Neuronal stem cell (in vitro differentiated cells): ENCODE measurements around the gene GGPS1. TPM values are rescaled to one million over a fixed set of nuclear protein-coding genes. Genes with fewer than 3 reads are reported as not detected.
"Not testable (repeated sequence)": the region's sequence is repeated elsewhere in the genome, so short reads cannot be mapped to it uniquely, and the experiment has no call there.

Experiments
- DNase-seq: peaks from one replicate; pipeline ENCODE4 v3.0.0-alpha.2; 2013; ENCODE audit warnings: low spot score
- H2AFZ ChIP-seq: one replicate; pipeline ENCODE4 v1.6.1; 2013; ENCODE audit warnings: mild to moderate bottlenecking, low read length, inconsistent platforms
- H2AK5ac ChIP-seq: 2 replicates; pipeline ENCODE4 v1.6.1; 2013; ENCODE audit warnings: low read depth, mild to moderate bottlenecking, inconsistent platforms, low read length, moderate library complexity, mixed read lengths
- H2BK120ac ChIP-seq: 2 replicates; pipeline ENCODE4 v1.6.1; 2013; ENCODE audit warnings: low read depth, mild to moderate bottlenecking, inconsistent platforms, low read length, moderate library complexity, mixed read lengths
- H2BK12ac ChIP-seq: one replicate; pipeline ENCODE4 v1.6.1; 2013; ENCODE audit warnings: low read length, inconsistent platforms
- H2BK15ac ChIP-seq: 2 replicates; pipeline ENCODE4 v1.6.1; 2013; ENCODE audit warnings: mild to moderate bottlenecking, low read length, inconsistent platforms, mixed read lengths
- H2BK5ac ChIP-seq: one replicate; pipeline ENCODE4 v1.6.1; 2013; ENCODE audit warnings: inconsistent platforms, mild to moderate bottlenecking, low read length, moderate library complexity
- H3K14ac ChIP-seq: one replicate; pipeline ENCODE4 v1.6.1; 2013; ENCODE audit warnings: low read length, inconsistent platforms
- H3K18ac ChIP-seq: 2 replicates; pipeline ENCODE4 v1.6.1; 2013; ENCODE audit warnings: low read length, inconsistent platforms
- H3K23ac ChIP-seq: 2 replicates; pipeline ENCODE4 v1.6.1; 2013; ENCODE audit warnings: low read depth, mild to moderate bottlenecking, mixed read lengths, low read length, inconsistent platforms; ENCODE audit not compliant: poor library complexity
- H3K27ac ChIP-seq: replicated peaks from 3 replicates; pipeline ENCODE4 v1.5.1; 2013; ENCODE audit warnings: low read length, inconsistent platforms
- H3K27me3 ChIP-seq, 3 experiments: 2 replicates each; pipeline ENCODE4 v1.6.1; 2013; ENCODE audit warnings: low read length in 3 of 3, mild to moderate bottlenecking in 2 of 3, inconsistent platforms in 1 of 3, low read depth in 1 of 3, mixed read lengths in 1 of 3, moderate library complexity in 1 of 3; ENCODE audit not compliant: control insufficient read depth in 3 of 3, insufficient read depth in 3 of 3
- H3K36me3 ChIP-seq, 2 donors: replicated peaks in 1 of 2; 2 replicates each; pipeline ENCODE4 v1.6.1; 2013; ENCODE audit warnings: low read length in 2 of 2; ENCODE audit not compliant: control insufficient read depth in 2 of 2, insufficient read depth in 2 of 2
- H3K4ac ChIP-seq: 2 replicates; pipeline ENCODE4 v1.6.1; 2013; ENCODE audit warnings: inconsistent platforms, mild to moderate bottlenecking, low read length, moderate library complexity
- H3K4me1 ChIP-seq, 2 donors: 1 replicate in 1 of 2; 2 replicates in 1 of 2; pipeline ENCODE4 v1.6.1; 2013; ENCODE audit warnings: low read length in 2 of 2, low read depth in 1 of 2; ENCODE audit not compliant: control insufficient read depth in 2 of 2, insufficient read depth in 1 of 2
- H3K4me2 ChIP-seq: one replicate; pipeline ENCODE4 v1.6.1; 2013; ENCODE audit warnings: mild to moderate bottlenecking, low read length, inconsistent platforms; ENCODE audit not compliant: insufficient read depth, poor library complexity, severe bottlenecking
- H3K4me3 ChIP-seq, 2 donors: 2 replicates each; pipeline ENCODE4 v1.5.1; 2013; ENCODE audit warnings: low read length in 2 of 2, mild to moderate bottlenecking in 2 of 2, inconsistent platforms in 1 of 2, moderate library complexity in 1 of 2
- H3K79me1 ChIP-seq: one replicate; pipeline ENCODE4 v1.6.1; 2013; ENCODE audit warnings: low read depth, mild to moderate bottlenecking, inconsistent platforms, low read length, moderate library complexity
- H3K9ac ChIP-seq: one replicate; pipeline ENCODE4 v1.6.1; 2013; ENCODE audit warnings: mild to moderate bottlenecking, low read depth, low read length, inconsistent platforms; ENCODE audit not compliant: poor library complexity
- H3K9me3 ChIP-seq, 2 donors: replicated peaks in 1 of 2; 2 replicates each; pipeline versions ENCODE3 to v1.6.1; 2013; ENCODE audit warnings: low read length in 2 of 2, mild to moderate bottlenecking in 2 of 2, inconsistent platforms in 1 of 2, low read depth in 1 of 2, mixed read lengths in 1 of 2, moderate library complexity in 1 of 2; ENCODE audit not compliant: control insufficient read depth in 2 of 2, insufficient read depth in 1 of 2
- H4K8ac ChIP-seq: one replicate; pipeline ENCODE4 v1.6.1; 2013; ENCODE audit warnings: low read depth, mild to moderate bottlenecking, inconsistent platforms, low read length, moderate library complexity
- H4K91ac ChIP-seq: one replicate; pipeline ENCODE4 v1.6.1; 2013; ENCODE audit warnings: low read length, low read depth, mild to moderate bottlenecking, inconsistent platforms; ENCODE audit not compliant: poor library complexity
- WGBS, 2 donors: extraction: QIAGEN DNeasy Blood & Tissue Kit; methylation state at CpG; one replicate each; pipeline ENCODE4 v1.1.7; 2013; ENCODE audit warnings: missing lambda C conversion rate in 2 of 2, mixed read lengths in 1 of 2; ENCODE audit not compliant: insufficient read length in 2 of 2, insufficient replicate concordance in 1 of 2; ENCODE audit errors: extremely low coverage in 2 of 2; 5-methylcytosine and 5-hydroxymethylcytosine counted together
- small RNA-seq: library from polyadenylated mRNA; stranded (forward); fragments of <200 nt; extraction: miRNeasy Mini kit (QIAGEN cat#:217004); gene quantifications from one replicate; pipeline ENCODE3, GENCODE V24; 2013; ENCODE audit not compliant: insufficient read depth

Gene GGPS1

DNA sequence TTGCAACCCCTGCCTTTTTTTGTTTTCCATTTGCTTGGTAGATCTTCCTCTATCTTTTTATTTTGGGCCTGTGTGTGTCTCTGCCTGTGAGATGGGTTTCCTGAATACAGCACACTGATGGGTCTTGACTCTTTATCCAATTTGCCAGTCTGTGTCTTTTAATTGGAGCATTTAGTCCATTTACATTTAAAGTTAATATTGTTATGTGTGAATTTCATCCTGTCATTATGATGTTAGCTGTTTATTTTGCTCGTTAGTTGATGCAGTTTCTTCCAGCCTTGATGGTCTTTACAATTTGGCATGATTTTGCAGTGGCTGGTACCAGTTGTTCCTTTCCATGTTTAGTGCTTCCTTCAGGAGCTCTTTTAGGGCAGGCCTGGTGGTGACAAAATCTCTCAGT, 57.3 kb downstream of the GGPS1 start:
- H2BK12ac ChIP-seq, H3K4me2 ChIP-seq, H2BK15ac ChIP-seq, H3K9ac ChIP-seq, H3K27me3 ChIP-seq, H2AK5ac ChIP-seq, H3K79me1 ChIP-seq, H3K14ac ChIP-seq, H3K4me1 ChIP-seq, H4K8ac ChIP-seq, H3K27ac ChIP-seq, H2BK120ac ChIP-seq, DNase-seq, H3K4ac ChIP-seq, H2AFZ ChIP-seq, H3K23ac ChIP-seq, H3K18ac ChIP-seq, H2BK5ac ChIP-seq, H3K4me3 ChIP-seq, H4K91ac ChIP-seq: not testable (repeated sequence)
- peaks cover 4 to 14% of the 10 kb centered on the region in 2 donors for H3K36me3 ChIP-seq
- no CpG with 5 or more reads among the region's 1 CpG for WGBS, 2 donors
- H3K9me3 ChIP-seq = peaks cover 4 to 14% of the 10 kb centered on the region in 2 donors

DNA sequence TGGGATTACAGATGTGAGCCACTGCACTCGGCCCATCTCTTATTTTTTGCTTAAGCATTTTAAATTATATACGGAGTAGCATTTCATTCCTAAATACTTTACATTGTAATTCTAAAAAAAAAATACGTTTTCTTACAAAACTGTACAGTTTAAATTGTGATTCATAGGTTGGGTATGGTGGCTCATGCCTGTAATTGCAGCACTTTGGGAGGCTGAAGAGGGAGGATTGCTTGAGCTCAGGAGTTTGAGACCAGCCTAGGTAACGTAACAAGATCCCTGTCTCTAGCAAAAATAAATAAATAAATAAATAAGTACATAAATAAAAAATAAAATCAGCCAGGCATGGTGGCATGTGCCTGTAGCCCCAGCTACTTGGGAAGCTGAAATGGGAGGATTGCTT, 63.5 kb downstream of the GGPS1 start:
- no peak overlapping the region for H3K4me3 ChIP-seq
- H2BK12ac ChIP-seq = no peak overlapping the region
- H3K18ac ChIP-seq = no peak overlapping the region
- H3K23ac ChIP-seq = no peak overlapping the region
- no peak overlapping the region for H2AFZ ChIP-seq
- H3K9ac ChIP-seq = no peak overlapping the region
- peaks cover 4 to 14% of the 10 kb centered on the region in 2 donors for H3K9me3 ChIP-seq
- H3K36me3 ChIP-seq = peaks cover 0 to 3% of the 10 kb centered on the region in 2 donors
- H2AK5ac ChIP-seq = no peak overlapping the region
- H2BK120ac ChIP-seq = no peak overlapping the region
- no peaks in the 10 kb centered on the region for H3K27me3 ChIP-seq
- no peak overlapping the region for H3K4me2 ChIP-seq
- no peak overlapping the region for H2BK5ac ChIP-seq
- H3K4me1 ChIP-seq = no peaks in the 10 kb centered on the region
- H3K27ac ChIP-seq = no peak overlapping the region
- no CpG with 5 or more reads among the region's 4 CpGs for WGBS, 2 donors
- no peak overlapping the region for H4K8ac ChIP-seq
- no peak overlapping the region for H2BK15ac ChIP-seq
- H3K4ac ChIP-seq = no peak overlapping the region
- no peak for DNase-seq
- H4K91ac ChIP-seq = no peak overlapping the region
- H3K14ac ChIP-seq = no peak overlapping the region
- peaks cover 3% of the 10 kb centered on the region for H3K79me1 ChIP-seq

Small RNA genes within 50 kb of the gene (small RNA-seq; reads per million reads assigned to genes)
- not detected for gene AL391994.1
